Activated CD8-positive, alpha-beta memory T cell treated with anti-CD3 and anti-CD28 coated beads for 24 hours (primary cell): ENCODE data around the gene KRT6A.
"Not testable (repeated sequence)": the region's sequence is repeated elsewhere in the genome, so short reads cannot be mapped to it uniquely, and the experiment has no call there.

Source experiments
- DNase-seq: peaks from one replicate; pipeline ENCODE4 v3.0.0-alpha.2; 2020

KRT6A gene

GRCh38 chr12:52455821-52456220 lies 37.2 kb downstream of the KRT6A start:
- DNase-seq, result no peak

GRCh38 chr12:52454411-52455201 lies 38.5 kb downstream of the KRT6A start:
- no peak for DNase-seq

GRCh38 chr12:52452101-52452500 lies 41.0 kb downstream of the KRT6A start, which contains the start of gene KRT6B:
KRT6B (minus strand) TSS chr12:52452146; CDS start chr12:52452078, 68 bp downstream.
- no peak for DNase-seq

GRCh38 chr12:52448228-52448627 lies 44.8 kb downstream of the KRT6A start:
- no peak for DNase-seq

- DNase-seq, result not testable (repeated sequence)
These were observed 45.9 kb downstream of the KRT6A start for GRCh38 chr12:52447196-52447595.

- no peak for DNase-seq
These were observed 46.6 kb downstream of the KRT6A start for GRCh38 chr12:52446367-52447045.

- DNase-seq, result no peak
These were observed 47.2 kb downstream of the KRT6A start for GRCh38 chr12:52445876-52446275.

GRCh38 chr12:52444647-52445595 lies 48.1 kb downstream of the KRT6A start:
- no peak for DNase-seq

- DNase-seq, result no peak
These were observed 49.1 kb downstream of the KRT6A start for GRCh38 chr12:52443966-52444365.

- no peak for DNase-seq
These were observed 50.4 kb downstream of the KRT6A start for GRCh38 chr12:52442600-52443061.

- DNase-seq, result no peak
These were observed 51.6 kb downstream of the KRT6A start for GRCh38 chr12:52441320-52441911.

- no peak for DNase-seq
These were observed 52.2 kb downstream of the KRT6A start for GRCh38 chr12:52440821-52441319.

- no peak for DNase-seq
These were observed 53.2 kb downstream of the KRT6A start for GRCh38 chr12:52439845-52440244.

GRCh38 chr12:52439420-52439819 lies 53.6 kb downstream of the KRT6A start:
- DNase-seq, result no peak

- no peak for DNase-seq
These were observed 54.5 kb downstream of the KRT6A start for GRCh38 chr12:52438305-52439301.

GRCh38 chr12:52437508-52437907 lies 55.5 kb downstream of the KRT6A start:
- DNase-seq, result no peak
